HG03095 (cell line): ENCODE data around the gene CLDN20.
"Not testable (repeated sequence)": the region's sequence is repeated elsewhere in the genome, so short reads cannot be mapped to it uniquely, and the experiment has no call there.

Experiments
- ATAC-seq: cut with Tn5 transposase; IDR thresholded peaks from one replicate; pipeline ENCODE4 v1.9.1; 2021; ENCODE audit warnings: moderate library complexity; ENCODE audit not compliant: unreplicated experiment

The CLDN20 gene

DNA sequence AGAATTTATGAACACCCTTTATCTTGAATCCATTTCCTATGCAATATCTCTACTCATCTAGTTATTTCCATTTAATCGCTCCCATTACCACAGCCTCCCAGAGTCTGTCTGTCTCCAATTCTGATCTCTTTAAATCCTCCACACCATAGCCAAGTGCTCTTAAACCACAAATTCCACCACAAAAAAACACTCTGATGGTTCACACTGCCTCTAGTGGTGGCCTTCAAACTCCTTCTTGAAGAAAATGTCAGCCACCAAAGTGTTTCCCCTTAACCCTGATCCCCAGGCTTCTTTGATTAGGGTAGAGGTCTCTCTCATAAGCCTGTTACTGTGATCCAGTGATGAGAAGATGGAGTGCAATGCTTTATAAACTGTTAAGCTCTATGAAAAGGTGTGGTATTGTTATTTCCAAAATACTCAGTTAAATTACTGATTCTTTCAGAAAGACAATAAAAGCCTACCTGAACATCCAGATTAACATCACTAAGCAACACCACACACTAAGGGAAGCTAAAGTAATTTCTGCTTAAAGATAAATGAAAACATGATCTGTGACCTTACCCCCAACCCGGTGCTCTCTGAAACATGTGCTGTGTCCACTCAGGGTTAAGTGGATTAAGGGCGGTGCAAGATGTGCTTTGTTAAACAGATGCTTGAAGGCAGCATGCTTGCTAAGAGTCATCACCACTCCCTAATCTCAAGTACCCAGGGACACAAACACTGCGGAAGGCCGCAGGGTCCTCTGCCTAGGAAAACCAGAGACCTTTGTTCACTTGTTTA, 4.5 kb downstream of the CLDN20 start:
- ATAC-seq: not testable (repeated sequence)

- ATAC-seq: no peak
Measured at GRCh38 chr6:155269765-155270164, 6.0 kb downstream of the CLDN20 start.

- no peak for ATAC-seq
Measured at GRCh38 chr6:155270561-155271091, 6.8 kb downstream of the CLDN20 start.

DNA sequence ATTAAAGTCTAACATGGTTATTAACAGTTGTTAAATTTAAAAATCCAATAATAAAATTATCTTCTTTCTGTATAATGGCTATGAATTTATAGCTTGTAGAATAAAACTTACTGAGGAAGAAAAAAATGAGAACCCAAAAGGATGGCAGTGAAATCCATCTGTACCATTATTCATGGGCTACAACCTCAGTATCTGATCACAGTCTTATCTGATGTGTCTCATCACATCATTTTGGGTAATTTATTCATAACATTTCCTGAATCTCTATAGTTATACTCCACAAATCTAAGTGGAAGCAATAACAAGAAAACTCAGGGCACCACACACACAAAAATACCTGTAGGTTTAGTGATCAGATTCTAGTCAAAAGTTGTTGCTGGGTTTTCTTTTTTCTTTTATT, 7.3 kb downstream of the CLDN20 start:
- ATAC-seq: no peak

DNA sequence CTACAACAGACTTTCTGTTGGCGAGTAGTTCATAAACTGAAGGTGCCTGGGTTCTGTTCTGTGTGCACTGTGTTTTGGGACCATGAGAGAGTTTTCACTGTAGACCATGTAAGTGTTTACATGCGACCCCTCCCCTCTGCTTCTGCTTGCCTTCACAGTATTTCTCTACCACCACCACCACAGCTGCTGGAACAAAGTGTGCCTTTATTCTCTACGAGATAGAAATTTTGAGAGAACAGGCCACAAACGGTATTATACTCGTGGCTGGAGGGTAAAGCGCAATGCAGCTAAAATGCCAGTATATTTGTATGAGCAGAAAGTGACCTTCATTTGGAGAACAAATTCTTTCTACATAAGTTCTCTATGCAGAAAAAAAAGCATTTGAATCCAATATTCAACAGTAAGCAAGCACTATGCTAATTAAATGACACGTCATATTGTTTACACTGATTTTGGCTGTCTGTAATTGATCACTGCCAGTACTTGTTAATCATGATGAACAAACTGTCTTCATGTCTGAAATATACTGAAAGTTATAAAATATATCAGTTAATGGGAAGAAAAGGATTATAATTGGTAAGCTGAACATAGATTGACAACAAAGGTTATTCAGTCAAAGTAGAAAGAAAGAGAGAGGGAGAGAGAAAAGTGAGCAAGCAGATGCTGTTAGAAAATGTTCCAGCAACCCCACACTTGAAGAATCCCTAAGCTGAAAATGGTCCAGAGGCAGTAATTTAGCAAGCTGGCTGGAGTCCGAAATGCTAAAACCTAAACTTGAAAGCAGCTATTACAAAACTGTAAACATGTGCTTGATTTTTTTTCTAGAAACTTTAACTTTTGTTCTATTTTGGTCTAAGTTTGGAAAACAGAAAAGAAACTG, 8.8 kb downstream of the CLDN20 start:
- ATAC-seq: no peak

- ATAC-seq: no peak
Measured at GRCh38 chr6:155273431-155273830, 9.6 kb downstream of the CLDN20 start.

- ATAC-seq: no peak
Measured at GRCh38 chr6:155274106-155274505, 10.3 kb downstream of the CLDN20 start.

GRCh38 chr6:155274533-155274932, 10.7 kb downstream of the CLDN20 start:
- ATAC-seq: no peak

GRCh38 chr6:155275808-155276480, 12.1 kb downstream of the CLDN20 start:
- ATAC-seq: no peak

DNA sequence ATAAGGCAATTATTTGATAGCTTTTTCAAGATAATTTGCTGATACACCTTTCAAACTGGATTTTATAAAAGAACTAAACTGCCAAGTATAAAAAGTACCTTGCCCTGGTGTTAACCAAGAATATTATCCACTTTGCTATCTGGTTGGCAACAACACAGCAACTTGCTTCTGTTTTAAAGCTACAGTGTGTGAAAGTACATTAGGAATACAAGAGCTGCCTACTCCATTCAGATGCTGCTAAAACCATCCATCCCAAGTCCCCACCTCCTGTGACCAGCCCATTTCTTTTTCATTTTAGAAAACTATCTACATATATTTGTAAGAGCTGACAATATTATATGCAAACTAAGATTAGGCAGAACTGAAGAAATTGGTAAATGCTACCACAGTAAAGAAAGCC, 12.8 kb downstream of the CLDN20 start:
- no peak for ATAC-seq

DNA sequence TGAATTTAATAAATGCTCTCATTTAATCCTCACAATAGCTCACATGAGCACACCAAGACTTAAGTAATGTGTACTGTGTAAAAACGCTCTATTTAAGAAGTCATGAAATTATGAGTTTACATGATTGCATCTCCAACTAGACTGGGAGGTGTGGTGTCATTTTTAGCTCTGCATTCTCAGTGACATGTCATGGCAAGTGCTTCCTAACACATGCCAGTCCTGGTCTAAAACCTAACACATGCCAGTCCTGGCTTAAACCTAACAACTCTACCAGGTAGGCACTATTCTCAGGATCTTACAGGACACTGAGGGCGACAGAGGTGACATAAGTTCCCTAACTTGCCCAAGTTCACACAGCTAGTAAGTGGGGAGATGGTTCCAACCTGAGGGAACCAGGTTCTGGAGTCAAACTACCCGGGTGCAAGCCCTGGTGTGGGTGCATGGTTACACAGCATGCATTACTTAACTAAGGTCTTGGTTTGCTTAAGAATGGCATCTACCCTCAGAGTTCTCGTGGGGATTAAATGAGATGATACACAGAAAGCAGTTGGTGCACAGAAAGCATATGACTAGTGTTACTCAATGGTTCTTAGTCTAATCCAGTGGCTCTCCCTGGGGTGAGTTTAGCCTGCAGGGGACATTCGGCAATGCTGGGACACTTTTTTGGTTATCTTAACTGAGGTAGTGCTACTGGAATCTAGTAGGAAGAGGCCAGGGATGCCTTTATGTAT, 14.7 kb downstream of the CLDN20 start:
- ATAC-seq: no peak

DNA sequence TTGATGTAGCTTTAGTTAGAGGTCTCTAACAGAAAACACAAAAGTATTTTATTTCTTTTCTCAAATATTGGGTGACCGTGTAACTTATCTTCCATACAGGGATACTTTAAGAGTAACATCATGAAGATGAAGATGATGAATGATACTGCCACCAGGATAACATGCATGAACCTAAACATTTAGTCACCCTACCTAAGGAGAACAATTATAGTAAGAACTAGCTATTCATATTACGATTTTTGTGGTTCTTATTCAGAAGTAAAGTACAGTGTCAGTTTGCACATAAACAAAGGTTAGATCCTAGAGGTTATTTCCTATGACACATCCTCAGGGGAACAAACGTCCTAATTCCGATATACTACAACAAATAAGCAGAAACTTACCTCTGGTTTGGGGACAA, 21.0 kb downstream of the CLDN20 start:
- no peak for ATAC-seq

- ATAC-seq: no peak
Measured at GRCh38 chr6:155287762-155288161, 23.9 kb downstream of the CLDN20 start.

- ATAC-seq: no peak
Measured at GRCh38 chr6:155290491-155290890, 26.7 kb downstream of the CLDN20 start.

- no peak for ATAC-seq
Measured at GRCh38 chr6:155291291-155291690, 27.5 kb downstream of the CLDN20 start.

- no peak for ATAC-seq
Measured at GRCh38 chr6:155292711-155293110, 28.9 kb downstream of the CLDN20 start.

- no peak for ATAC-seq
Measured at GRCh38 chr6:155297669-155298068, 33.9 kb downstream of the CLDN20 start.

DNA sequence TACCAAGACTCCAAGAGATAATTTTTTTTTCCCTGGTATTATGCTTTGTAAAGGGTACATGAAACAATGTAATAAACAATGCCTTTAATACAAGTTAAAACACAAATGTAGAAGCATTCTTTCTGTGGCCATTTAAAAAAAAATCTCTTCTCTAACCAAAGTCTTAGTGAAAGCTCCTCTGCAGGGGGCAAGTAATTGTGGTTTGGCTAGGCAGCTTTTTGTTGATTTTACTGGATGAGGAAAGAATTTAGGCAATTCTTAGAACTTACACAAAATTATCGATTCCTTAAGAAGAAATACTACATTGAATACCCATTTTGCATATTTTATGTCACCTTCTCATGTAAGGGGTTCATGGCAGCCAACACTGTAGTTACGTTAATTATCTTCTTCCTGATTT, 38.1 kb downstream of the CLDN20 start:
- no peak for ATAC-seq

DNA sequence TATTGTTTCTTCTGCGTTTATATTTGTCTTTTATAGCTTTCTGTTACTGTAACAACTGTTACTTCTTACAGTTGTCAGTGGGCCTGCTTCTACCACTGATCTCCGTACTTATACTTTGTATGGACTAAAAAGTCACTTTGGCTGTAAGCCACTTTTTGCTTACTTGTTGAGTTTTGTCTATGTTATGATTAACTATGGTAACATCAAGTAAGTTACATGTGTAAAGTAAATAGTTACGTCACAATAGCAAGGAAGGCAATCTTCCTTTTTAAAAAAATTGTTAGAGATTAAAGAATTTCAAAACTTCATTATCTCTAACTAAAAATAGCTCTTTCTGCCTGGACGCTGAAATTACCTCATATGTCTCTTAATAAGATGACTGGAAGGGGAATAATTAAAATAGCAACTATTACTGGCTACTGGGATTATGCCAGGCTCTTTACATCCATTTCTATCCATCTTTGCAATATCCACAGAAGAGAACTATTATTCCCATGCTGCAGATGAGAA, 39.6 kb downstream of the CLDN20 start:
- ATAC-seq: no peak

DNA sequence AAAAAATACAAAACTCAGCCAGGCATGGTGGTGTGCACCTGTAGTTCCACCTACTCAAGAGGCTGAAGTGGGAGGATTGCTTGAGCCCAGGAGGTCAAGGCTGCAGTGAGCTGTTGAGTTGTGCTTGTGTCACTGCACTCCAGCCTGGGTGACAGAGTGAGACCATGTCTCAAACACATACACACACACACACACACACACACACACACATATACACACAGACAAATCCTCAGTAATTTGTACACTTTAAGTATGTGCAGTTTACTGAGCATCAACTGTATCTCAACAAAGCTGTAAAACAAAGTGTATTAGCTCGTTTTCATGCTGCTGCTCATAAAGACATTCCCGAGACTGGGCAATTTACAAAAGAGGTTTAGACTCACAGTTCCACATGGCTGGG, 43.1 kb downstream of the CLDN20 start:
- ATAC-seq: no peak
